Skeletal muscle cell (primary cell): ENCODE data around the gene MIB2.
A peak's percentile ranks its signal among the peaks of the same experiment; 100 is the strongest.

Experiments used
- DNase-seq: peaks from one replicate; pipeline ENCODE4 v3.0.0-alpha.2; 2010; ENCODE audit warnings: low read depth
- H3K4me3 ChIP-seq: 2 replicates; pipeline ENCODE4 v1.5.1; 2011; ENCODE audit warnings: low read depth, mild to moderate bottlenecking, control low read depth, low read length, moderate library complexity

The MIB2 gene

DNA sequence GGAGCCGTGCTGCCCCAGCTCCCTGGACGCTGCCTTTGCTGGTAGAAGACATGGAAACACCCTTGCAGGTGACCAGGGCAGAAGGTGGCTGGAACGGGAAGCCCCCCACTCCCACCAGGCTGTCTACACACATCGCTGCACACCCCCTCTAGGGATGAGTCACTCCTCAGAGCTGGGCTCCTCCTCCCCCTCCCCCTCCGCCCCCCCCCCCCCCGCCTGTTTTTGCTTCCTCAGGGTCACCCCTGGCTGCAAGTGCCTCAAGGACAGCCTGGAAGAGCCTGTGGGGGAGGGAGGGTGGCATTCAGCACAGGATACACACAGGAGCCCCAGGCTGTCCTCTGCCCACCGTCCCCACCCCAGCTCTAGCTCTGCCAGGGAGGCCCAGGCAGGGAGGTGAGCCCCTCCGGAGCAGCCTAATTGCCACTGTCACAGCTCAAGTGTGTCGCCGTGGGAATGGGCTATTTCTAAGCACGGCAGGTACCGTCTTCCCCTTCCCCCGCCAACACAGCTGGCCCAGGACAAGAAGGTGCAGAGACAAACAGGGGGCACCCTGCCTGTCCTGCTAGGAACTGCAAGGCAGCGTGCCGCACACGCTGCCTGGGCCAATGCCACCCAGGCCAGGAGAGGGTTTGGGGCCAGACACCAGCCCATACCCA is 17.9 kb upstream of the MIB2 start:
- no peak overlapping the region for H3K4me3 ChIP-seq
- no peak for DNase-seq

DNA sequence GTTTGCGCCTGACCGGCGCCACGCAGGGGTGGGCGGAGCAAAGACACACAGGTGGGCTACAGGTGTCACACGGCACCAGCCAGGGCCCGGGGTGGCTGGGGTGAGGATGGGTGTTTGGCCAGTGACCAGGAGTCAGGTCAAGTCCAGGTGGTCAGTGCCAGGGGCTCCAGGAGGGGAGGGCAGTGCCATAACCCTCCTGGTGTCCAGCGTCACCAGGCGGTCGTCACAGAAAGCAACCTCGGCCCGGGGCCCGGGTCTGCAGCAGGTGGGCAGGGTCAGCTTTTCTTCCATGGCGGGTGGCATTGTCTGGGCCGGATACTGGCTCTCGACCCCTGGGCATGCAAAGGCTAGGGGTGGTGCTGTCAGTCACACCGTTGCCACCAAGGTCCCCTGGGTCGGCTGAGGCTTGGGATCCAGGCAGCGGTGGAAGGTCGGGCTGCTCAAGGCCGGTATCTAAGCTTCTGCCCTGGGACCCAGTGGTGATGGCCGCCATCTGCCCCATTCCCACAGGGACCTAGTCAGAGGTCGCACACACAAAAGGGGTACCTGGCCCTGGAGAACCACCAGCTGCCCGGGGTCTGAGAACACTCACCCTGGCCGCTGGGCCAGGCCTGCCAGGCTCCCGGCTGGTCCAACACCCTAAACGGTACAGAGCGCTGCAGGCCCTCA is 17.1 kb upstream of the MIB2 start:
- no peak for DNase-seq
- H3K4me3 ChIP-seq = no peak overlapping the region

DNA sequence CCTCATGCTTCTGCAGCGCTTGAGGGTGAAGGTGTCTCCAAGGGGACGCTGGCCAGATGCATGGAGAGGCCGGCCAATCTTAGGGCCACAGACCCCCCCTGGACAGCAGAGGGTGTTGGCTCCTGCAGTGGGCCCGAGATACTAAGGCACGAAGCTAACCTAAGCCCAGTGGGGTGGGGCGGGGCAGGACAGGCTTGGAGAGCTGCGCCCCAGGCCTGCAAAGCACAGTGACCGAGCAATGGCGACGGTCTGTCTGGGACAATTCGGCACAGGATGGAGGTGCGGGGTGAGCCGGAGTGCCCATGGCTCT is 16.6 kb upstream of the MIB2 start:
- DNase-seq = no peak
- H3K4me3 ChIP-seq = no peak overlapping the region

DNA sequence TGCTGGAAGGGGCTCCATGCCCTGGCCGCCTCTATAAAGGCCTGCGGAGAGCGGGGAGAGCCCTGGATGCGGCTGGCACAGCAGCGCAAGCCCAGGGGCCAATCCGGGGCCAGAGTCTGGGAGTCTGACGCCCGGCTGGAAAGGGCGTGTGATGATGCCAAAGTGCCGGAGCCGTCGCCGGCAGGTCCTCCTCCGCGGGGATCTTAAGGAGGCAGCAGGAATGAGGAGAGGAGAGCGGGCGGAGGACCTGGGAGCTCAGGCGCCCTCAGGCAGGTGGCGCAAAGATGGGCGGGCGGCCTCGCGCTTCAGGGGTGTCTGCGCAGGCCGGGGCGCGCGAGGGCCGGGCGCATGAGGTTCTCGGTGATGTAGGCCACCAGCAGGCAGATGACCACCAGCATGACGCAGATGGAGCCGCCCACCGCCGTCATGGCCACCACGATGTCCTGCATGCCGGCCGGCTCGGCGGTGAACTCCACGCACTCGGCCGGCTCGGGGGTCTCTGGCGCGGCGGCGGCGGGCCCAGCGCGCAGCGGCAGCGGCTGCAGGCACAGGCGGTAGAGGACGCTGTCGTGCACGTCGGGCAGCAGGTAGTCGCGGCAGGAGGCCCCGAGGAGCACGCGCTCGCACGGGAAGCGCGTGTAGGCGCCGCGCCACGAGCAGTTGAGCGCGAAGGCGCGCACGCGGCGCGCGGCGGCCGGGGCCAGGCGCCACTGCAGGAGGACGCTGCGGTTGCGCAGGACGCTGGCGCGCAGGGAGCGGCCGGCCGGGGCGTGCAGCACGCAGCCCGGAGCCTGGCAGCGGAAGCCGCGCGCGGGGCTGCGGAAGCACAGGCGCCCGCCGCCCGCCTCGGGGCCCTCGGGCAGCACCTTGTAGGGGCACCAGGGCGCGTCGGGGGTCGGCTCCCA is 16.0 kb upstream of the MIB2 start:
- H3K4me3 ChIP-seq = peak overlapping the region; percentile 34
- no peak for DNase-seq

DNA sequence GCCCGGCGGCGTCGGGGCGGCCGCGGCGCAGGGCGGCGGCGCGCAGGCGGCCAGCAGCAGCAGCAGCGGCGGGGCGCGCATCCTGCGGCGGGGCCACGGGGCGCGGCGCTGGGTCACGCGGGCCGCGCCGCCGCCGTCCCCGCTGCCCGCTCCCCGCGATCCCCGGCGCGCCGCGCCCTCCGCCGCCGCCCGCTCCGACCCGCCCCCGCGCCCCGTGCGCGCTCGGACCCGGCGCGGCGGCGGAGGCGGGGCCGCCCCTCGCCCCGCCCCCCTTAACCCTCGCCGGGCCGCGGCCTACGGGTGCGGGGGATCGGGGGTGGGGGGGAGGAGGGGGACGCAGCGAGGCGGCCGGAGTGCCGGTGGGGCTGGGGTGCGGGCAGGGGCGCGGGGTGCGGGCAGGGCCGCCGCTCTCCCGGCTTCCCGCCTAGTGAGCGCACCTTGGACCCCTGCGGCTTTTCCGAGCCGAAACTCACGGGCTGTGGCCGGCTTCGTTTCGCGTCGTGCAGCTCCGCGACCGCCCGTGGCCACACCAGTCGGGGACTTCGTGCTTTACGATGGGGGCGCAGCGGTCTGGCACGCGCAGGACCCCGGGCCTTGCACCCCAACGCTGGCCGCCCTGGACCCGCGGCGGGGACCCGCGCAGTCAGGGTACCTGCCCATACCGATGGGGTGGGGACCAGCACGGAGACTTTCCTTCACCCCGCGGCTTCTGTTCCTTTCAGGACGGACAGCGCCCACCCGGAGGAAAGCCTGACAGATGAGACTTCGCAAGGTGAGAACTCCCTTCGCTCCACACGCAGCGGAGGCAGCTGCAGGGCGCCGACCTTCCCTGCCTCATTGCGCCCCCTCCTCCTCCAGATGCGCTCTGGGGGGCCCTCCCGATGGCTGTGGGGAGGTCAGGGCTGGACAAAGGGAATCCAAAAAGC is 15.1 kb upstream of the MIB2 start, which contains the start of gene FNDC10:
Gene FNDC10, minus strand, starts transcription at position 201 of the 926 bp plus-strand sequence. Its CDS starts 120 bp downstream, at position 81.
- peak within 1 kb of the TSS; percentile 52 for H3K4me3 ChIP-seq
- DNase-seq = no peak

DNA sequence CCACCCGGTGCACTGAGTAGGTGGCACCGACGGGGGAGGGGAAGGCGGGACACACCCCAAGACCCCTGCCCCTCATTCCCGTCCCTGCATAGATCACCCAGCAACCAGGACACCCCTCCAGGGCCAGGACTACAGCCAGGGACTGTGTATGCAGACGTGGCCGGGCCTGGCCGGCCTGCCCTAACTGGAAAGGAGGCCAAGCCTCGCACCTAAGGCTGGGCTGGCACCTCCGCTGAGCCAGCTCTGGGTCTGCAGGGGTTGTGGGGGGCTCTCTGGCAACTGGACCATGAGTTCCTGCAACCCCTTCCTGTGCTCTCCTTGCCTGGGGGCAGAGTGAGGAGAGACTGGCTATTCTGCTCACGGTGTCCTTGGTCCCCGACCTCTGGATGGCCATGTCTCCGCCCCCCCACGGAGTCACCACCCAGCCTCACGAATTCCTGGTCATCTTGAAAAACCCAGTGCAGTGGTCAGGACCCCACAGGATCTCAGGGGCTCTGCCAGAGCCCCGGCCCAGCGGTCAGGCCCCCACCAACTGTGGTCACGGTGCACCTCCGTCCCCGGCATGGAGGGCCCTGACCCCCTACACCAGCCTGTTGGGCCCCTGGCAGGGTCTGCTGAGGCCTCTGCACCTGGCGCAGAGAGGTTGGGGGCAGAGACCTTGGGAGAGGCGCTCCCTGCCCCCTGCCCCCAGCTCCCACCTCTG is 14.3 kb upstream of the MIB2 start:
- no peak for DNase-seq
- peak overlapping the region; percentile 52 for H3K4me3 ChIP-seq

DNA sequence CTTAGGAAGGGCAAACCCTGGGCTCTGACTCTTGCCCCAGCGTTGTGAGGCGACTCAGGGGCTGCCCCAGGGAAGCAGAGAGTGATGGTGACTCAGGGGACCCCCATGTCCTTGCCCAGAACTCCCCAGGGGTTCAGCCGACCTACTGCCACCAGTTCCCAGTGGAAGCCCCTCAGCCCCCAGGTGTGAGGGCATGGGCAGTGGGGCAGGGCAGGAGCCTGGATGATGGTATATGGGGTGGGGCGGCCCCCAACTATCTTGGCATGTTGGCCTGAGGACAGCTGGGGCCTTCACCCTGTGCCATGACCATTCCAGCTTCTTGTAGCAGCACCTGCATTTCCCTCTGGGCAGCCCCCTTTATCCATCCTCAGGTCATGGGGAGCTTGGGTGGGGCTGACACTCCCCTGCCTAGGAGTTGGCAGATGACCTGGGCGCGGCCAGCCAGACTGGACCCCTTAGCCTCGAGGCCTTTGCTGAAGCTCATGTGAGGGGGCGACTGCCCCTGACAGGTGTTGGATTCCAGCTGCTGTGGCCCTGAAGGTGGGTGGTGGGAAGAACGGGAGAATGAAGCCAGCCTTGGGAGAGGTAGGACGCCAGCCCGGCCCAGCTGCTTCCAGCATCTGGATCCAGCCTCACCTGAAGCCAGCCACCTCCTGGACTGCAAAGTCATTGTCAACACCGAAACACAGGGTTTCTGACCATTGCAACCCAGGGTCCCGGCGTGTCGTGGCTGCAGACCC is 13.6 kb upstream of the MIB2 start:
- DNase-seq = no peak

DNA sequence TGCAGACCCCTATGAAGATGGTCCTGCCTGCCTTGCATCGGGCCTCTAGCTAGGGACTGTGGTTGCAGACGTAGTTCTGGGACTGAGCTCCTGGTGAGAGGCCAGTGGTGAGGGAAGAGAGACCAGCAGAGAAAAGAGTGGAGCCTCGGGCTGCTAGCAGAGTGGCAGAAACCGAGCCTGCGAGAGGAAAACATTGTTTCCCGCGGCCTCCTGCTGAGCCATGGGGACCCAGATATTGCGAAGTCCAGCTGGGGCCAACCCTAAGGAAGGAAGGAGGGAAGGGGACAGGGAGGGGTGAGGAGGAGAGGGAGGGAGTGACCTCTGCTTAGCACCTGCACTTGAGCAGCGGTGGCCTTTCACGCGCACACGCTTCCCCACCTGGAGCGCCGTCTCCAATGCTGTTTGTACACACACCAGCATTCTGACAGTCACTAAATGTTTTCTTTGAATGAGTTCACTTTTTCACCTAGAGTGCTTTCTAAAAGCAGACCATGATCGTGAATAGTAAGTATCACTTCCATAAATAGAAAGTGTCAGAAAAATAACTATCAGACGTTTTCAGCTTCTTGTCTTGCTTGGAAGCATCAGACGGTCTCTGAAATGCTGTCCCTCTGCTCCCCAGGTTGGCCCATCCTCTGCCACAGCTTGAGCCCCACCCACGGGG is 12.9 kb upstream of the MIB2 start:
- DNase-seq = no peak
- H3K4me3 ChIP-seq = no peak overlapping the region

More for the DNA sequence above, 13.6 kb upstream of the MIB2 start:
- H3K4me3 ChIP-seq = no peak overlapping the region

DNA sequence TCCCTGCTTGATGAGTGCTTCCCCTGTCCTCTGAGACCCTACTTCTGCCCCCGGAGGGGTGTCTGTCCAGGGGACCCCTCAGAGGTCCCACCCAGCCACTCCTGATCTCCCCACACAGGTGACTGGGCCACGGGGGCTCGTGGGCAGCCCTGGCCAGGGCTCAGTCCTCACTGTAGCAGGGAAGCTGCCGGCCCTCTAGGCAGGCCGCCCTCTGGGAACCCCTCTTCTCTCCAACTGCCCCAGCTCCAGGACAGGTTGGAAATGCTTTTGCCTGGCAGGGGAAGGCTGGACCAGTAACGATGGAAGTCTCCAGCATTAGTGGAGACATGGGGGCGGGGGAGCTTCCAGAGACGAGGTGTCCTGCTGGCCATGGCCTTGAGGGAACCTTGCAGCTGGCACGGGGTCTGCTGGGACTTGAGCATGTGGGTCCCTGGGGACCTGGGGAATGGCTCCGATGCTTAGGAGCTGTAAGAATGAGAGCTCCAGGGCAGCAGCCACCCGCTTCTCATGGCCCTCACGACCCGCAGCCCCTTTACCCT is 12.3 kb upstream of the MIB2 start:
- DNase-seq = no peak
- H3K4me3 ChIP-seq = no peak overlapping the region

DNA sequence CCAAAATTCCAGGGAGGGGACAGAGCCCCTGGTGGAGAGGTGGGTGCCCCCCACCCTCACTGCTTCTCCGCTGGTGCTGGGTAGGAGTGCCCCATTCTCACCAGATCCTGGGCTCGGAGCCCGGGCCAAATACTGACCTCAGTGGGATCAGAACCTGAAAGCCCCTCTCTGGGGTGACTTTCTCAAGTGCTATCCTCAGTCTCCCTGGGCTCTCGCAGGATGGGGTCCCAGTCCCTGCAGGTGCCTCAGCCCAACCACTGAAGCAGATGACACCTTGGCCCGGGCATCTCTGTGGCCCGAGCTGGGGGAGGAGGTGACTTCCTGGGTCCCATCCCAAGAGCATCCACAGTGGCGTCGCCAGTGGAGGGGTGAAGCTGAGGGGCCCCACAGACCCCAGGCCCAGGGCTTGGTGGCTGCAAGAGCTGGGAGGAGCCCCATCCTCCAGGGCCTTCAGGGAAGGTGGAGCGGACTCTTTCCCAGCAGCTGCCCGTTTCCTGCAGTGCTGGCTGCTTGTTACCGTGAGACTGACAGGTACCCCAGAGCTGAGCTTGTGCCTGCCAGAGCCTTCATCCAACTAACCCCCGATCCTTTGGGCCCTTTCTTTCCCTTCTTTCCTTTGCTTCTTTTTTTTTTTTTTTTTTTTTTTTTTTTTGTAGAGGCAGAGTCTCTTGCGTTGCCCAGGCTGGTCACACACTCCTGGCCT is 11.5 kb upstream of the MIB2 start:
- H3K4me3 ChIP-seq = no peak overlapping the region
- DNase-seq = no peak

DNA sequence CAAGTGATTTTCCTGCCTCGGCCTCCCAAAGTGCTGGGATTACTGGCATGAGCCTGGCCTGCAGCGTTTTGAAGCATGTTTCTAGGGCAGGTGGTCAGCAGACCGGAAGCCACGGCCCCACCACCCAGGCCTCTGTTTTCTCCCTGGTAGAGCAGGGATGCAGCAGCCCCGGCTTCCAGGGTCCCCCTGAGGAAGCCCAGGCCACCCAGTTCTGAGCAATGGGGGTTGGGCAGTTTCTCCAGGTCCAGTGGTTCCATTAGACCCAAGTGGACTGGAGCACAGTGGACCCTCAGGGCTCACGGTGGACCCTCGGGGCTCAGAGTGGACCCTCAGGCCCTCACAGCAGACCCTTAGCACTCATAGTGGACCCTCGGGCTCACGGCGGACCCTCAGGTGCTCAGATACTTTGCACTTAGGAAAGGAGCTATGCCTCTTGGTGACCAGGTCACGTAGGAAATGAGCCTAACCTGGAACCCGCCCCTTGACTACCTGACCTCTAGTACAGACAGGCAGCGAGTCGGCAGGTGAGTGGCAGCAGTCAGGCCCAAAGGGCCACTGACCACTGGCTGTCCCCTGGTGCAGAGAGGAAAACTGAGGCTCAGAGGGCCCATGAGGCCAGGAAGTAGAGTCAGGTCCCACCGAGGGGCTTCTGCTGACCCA is 10.8 kb upstream of the MIB2 start:
- DNase-seq = no peak
- no peak overlapping the region for H3K4me3 ChIP-seq

DNA sequence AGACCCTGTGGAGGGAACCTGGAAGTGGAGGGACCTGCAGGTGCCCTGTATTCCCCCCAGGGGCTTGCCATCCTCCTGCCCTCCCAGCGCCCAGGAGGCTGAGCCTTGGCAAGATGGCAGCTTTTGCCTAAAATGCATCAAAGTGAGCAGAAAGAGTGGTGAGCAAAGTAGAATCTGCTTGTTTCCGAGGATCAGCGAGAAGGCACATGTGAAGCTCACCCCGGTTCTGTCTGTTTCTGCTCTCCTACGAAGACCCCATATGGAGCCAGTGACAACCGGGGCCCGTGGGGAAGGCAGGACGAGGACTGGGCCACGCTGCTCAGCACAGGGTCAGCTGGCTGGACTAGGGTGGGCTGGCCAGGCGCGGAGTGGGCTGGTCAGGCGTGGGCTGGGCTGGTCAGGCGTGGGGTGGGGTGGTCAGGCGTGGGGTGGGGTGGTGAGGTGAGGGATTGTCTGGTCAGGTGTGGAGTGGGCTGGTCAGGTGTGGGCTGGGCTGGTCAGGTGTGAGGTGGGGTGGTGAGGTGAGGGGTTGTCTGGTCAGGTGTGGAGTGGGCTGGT is 10.2 kb upstream of the MIB2 start:
- no peak overlapping the region for H3K4me3 ChIP-seq
- no peak for DNase-seq

DNA sequence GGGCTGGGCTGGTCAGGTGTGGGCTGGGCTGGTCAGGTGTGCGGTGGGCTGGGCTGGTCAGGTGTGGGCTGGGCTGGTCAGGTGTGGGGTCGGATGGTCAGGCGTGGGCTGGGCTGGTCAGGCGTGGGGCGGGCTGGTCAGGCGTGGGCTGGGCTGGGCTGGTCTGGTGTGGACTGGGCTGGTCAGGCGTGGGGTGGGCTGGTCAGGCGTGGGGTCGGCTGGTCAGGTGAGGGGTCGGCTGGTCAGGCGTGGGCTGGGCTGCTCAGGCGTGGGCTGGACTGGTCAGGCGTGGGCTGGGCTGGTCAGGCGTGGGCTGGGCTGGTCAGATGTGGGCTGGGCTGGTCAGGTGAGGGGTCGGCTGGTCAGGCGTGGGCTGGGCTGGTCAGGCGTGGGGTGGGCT is 9.6 kb upstream of the MIB2 start:
- H3K4me3 ChIP-seq = no peak overlapping the region
- DNase-seq = no peak

DNA sequence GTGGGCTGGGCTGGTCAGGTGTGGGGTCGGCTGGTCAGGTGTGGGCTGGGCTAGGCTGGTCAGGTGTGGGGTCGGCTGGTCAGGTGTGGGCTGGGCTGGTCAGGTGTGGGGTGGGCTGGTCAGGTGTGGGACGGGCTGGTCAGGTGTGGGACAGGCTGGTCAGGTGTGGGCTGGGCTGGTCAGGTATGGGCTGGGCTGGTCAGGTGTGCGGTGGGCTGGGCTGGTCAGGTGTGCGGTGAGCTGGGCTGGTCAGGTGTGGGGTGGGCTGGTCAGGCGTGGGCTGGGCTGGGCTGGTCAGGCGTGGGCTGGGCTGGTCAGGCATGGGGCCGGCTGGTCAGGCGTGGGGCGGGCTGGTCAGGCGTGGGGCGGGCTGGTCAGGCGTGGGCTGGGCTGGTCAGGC is 9.1 kb upstream of the MIB2 start:
- no peak overlapping the region for H3K4me3 ChIP-seq
- no peak for DNase-seq

DNA sequence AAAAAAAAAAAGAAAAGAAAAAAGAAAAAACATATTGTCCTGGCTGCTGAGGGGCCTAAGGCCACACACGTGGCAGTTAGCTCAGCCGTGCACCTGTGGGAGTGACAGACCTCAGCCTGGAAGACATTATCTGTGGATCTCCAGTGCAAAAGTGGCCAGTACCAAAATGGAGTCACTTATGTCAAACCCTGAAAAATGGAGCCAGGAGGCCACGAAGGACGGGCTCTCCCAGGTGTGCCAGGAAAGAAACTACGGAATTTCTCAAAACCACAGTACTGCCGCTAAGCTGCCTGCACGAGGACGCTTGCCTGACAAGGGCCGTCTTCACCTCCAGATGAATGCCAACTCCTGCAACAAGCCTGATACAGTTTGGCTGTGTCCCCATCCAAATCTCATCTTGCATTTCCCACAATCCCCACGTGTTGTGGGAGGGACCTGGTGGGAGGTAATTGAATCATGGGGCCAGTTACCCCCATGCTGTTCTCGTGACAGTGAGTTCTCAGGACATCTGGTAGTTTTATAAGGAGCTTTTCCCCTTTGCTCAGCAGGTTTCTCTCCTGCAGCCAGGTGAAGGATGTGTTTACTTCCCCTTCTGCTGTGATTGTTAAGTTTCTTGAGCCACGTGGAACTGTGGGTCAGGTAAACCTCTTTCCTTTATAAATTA is 5.3 kb upstream of the MIB2 start:
- H3K4me3 ChIP-seq = no peak overlapping the region
- no peak for DNase-seq

DNA sequence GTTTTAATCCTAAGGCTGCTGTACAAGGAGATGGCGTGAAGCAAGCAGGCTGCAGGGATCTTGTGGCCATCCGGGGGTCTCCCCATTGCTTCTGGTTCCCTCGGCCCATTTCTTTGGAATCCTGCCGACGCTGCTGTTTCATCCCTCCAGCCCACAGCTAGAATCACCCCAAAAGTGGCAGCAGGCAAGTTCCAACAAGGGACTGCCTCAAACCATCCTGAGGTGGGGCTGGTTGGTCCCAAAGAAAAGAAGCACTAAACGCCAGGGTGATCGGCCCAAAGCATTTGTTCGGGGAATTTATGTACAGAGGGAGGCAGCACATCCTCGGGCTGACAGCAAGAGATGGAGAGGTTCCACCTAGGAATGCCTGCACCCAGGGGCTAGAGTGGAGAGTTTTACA is 4.5 kb upstream of the MIB2 start:
- DNase-seq = no peak
- H3K4me3 ChIP-seq = no peak overlapping the region
